NCI-H1092 (cell line): ENCODE measurements around the gene PRKAG2.
"Not testable (repeated sequence)": the region's sequence is repeated elsewhere in the genome, so short reads cannot be mapped to it uniquely, and the experiment has no call there.

Source experiments
- DNase-seq: peaks from one replicate; lab custom pipeline; 2025; lab: John Stamatoyannopoulos, UW

The PRKAG2 gene

GRCh38 chr7:151542606-151543130, 334.2 kb downstream of the PRKAG2 start:
- no peak for DNase-seq

DNA sequence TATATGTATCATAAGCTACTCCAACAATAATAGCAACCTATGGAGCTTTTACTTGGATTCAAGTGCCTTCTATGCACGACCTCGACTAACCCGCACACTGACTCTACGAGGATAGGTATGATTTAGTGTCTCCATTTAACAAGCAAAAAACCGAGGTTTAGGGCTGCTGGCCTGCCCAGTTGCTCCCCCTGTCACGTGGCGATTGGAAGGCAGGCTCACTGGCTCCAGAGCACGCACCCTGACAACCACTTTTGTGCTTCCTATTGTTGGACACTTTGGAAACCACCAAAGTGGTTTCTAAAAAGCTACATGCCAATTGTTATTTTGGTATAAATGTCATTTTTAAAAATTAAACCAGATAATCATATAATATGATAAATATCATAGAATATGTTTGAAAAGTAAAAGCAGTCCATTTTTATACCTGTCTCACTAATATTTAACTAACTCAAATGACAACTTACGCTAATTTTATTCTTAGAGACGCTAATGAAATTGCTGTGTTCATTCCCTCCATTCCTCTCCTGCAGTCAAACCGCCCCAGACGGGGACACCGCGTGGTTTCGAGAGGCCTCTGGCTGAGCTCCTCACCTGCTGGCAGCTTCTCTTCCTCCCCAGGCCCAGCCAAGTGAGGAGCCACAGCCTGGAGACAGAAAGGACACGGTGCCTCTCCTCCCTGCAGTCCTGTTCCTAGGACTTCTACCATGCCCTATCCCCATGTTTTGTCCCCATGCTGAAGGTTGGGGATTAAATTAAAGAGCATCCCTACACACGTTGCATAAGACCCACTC, 335.0 kb downstream of the PRKAG2 start:
- DNase-seq: no peak

GRCh38 chr7:151540146-151540545, 336.8 kb downstream of the PRKAG2 start:
- DNase-seq: no peak

DNA sequence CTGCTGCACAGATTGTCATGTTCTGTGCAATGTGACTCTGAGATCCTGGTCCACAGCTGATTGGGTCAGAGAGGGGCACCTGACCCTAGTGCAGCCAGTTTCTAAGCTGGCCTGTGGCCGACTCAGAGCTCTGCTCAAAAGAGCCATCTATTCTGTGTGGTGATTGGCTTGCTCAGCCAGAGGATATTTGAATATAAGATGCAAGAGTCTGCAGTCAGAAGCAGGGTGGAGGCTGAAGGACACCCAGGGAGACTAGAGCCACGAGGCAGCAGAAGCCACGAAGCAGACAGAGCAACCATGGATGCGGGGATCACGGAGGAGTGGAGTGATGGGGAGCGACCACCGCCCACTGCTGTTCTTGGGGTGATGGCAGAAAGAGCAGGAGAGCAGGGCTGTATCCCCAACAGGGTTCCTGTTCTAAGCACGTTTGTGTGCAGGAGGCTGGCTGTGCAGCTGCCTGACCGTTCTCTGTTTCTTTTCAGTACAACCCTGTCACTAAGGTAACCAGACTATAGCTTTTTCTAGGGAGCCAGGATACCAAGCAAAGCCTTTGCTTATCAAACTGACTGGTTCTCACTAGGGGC, 337.7 kb downstream of the PRKAG2 start:
- peak; percentile 88 for DNase-seq

- DNase-seq: no peak
Observed at GRCh38 chr7:151537818-151538561, 338.9 kb downstream of the PRKAG2 start.

GRCh38 chr7:151536178-151536577, 340.7 kb downstream of the PRKAG2 start:
- DNase-seq: not testable (repeated sequence)

GRCh38 chr7:151529842-151530241, 347.1 kb downstream of the PRKAG2 start:
- DNase-seq: no peak

- DNase-seq: no peak
Observed at GRCh38 chr7:151524845-151525244, 352.1 kb downstream of the PRKAG2 start.

DNA sequence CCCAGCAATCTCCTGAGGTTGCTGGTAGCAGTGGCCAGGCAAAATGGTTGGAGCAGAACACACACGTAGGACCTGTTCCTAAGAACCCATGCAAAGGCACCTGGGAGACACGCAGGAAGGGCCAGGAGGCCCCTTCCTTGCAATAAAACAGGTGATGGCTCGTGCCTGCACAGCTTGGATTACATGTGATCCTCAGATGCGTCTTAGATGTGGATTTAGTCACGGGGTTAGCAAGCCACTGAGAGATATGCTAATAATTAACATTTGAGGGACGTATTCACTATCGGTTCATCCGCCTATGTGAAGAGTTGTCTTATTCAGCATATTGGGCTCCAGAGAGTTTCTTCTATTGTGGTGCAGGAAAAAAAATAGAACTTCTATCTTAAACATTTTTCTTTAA, 352.6 kb downstream of the PRKAG2 start:
- no peak for DNase-seq

DNA sequence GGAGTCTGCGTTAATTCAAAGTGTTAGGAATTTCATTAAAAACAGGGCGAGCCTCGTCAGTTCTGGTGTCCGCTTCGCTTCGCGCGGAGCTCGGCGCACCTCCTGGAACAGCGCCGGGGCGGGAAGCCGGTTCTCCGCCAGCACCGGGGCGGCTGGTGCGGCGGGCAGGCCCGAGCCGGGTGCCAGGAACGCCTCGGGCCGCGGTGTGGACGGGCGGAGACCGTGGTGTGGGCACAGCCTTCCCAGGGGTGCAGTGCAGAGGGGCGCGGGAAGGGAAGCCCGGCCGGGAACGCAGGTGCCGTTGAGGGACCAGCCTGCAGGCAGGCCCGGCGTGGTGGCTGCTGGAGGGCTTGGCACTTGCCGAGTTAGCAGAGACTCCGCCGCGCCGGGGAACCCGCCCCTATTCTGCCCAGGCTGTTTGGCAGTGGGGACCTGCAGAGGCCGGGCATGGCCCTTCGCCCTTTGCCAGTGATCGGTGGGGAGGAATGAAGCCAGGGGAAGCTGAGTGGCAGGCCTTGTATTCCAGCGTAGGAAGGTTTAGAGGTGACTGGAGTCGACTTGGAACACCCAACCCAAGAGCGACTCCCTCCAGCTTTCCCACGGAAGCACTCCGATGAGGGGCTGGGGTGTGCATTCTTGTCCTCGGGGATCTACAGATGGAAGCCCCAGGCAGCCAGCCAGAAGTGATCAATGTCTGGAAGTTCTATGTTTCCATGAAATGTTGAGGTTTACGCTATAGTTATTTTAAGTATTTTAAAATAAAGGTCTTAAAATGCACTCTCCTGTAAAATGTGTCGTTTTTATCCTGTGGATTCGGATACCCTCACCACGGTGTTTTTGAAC, 356.3 kb downstream of the PRKAG2 start:
- peak; percentile 61 for DNase-seq

- DNase-seq: peak; percentile 100
Observed at GRCh38 chr7:151519765-151520418, 357.0 kb downstream of the PRKAG2 start, which contains the start of gene RHEB. Gene RHEB, minus strand, starts transcription at chr7:151519895. Its CDS starts 384 bp downstream, at chr7:151519511.

GRCh38 chr7:151518947-151519764, 357.8 kb downstream of the PRKAG2 start:
- not testable (repeated sequence) for DNase-seq

DNA sequence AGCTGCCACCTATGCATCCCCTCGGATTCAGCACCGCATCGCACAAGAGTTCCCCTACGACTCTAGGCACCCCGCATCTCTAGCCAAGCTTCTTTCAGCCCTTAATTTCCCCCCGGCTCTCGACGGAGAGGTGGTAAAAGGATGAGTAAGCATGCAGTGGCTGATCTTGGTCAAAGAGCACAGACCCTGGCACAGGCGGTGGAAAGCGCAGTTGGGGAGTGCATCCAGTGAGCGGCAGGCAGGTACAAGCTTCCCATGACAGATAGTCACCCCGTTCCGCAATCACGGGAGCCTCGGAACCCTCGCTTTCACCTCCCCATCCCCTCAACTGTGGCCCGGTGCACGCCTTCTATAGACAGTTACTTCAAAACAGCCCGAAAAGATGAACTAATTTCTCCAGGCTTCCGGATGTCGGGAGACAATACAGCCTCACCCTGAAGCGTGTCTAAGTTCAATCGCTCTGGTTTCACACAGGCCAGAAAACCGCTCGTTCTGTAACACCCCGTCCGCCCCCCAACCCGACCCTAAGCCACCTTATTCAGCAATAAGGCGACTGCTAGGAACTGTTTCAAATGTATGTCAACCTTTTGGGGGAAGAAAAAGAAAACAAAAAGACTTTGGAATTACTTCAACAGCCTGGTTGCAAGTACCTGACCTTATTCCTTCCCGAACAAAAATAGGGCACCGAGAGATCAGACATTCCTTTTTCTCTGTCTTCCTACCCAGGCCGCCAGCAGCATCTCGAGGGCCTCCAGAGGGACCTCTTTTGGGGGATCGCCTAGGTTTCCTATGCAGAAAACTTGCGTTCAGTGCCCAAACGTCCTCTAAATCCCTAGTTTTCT, 358.6 kb downstream of the PRKAG2 start:
- DNase-seq: peak; percentile 48

GRCh38 chr7:151517601-151518104, 359.3 kb downstream of the PRKAG2 start:
- DNase-seq: no peak

GRCh38 chr7:151515276-151515565, 361.7 kb downstream of the PRKAG2 start:
- DNase-seq: no peak

- no peak for DNase-seq
Observed at GRCh38 chr7:151514461-151515275, 362.2 kb downstream of the PRKAG2 start.

DNA sequence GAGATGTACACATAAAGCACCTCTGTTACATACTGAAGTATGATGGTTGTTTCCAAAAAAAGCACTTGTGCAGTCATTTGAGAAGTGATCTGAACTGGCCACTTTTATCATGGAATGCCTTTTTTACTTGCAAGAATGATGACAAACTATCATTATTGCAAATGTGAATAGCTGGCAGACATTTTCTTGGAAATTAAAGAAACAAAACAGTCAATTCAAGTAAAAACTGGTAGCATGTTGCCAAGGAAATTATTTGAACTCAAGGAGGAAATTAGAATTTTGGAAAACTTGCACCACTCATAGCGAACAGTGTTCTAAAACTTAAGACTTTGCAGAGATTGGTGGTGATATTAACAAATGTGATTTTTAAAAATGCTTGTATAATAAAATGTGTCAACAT, 363.8 kb downstream of the PRKAG2 start:
- DNase-seq: no peak

GRCh38 chr7:151512353-151512752, 364.6 kb downstream of the PRKAG2 start:
- no peak for DNase-seq
